Measurements from ENCODE around the gene NEK6. TPM values are rescaled to one million over a fixed set of nuclear protein-coding genes. Genes with fewer than 3 reads are reported as not detected.

NEK6 gene
- total RNA-seq, 2 donors from 2014 or later = 28.7 to 32.6 TPM

- DNase-seq (no peak), ATAC-seq (peak; percentile 25 to 44)
- intact Hi-C loops (cut with DNase I) = no loop called here
Observed at GRCh38 chr9:124271660-124272059, 13.9 kb downstream of the NEK6 start.

GRCh38 chr9:124272118-124272517 lies 14.4 kb downstream of the NEK6 start:
- ATAC-seq = no peak
- intact Hi-C loops (cut with DNase I) = no loop called here

GRCh38 chr9:124272979-124273378 lies 15.2 kb downstream of the NEK6 start:
- intact Hi-C loops (cut with DNase I) = no loop called here
- no peak for ATAC-seq

More at GRCh38 chr9:124272118-124272517, 14.4 kb downstream of the NEK6 start:
- DNase-seq = no peak

GRCh38 chr9:124273427-124274160 lies 15.8 kb downstream of the NEK6 start:
- intact Hi-C loops (cut with DNase I) = no loop called here
- no peak for DNase-seq
- no peak for ATAC-seq

More at GRCh38 chr9:124272979-124273378, 15.2 kb downstream of the NEK6 start:
- no peak for DNase-seq

GRCh38 chr9:124274226-124274625 lies 16.5 kb downstream of the NEK6 start:
- DNase-seq (no peak), ATAC-seq (no peak)
- intact Hi-C loops (cut with DNase I) = no loop called here

GRCh38 chr9:124274738-124275137 lies 17.0 kb downstream of the NEK6 start:
- ATAC-seq (no peak), DNase-seq (no peak)
- intact Hi-C loops (cut with DNase I) = no loop called here

- DNase-seq = no peak
- intact Hi-C loops (cut with DNase I) = no loop called here
- no peak for ATAC-seq
Observed at GRCh38 chr9:124277420-124277819, 19.7 kb downstream of the NEK6 start.

- intact Hi-C loops (cut with DNase I) = no loop called here
- DNase-seq = no peak
- no peak for ATAC-seq
Observed at GRCh38 chr9:124278054-124278540, 20.3 kb downstream of the NEK6 start.

GRCh38 chr9:124279531-124280175 lies 21.9 kb downstream of the NEK6 start:
- DNase-seq (no peak), ATAC-seq (no peak)
- intact Hi-C loops (cut with DNase I) = no loop called here

- peak; percentile 78 for DNase-seq
- intact Hi-C loops (cut with DNase I) = no loop called here
- ATAC-seq = peak; percentile 46 to 60
Observed at GRCh38 chr9:124280176-124280691, 22.5 kb downstream of the NEK6 start.

- intact Hi-C loops (cut with DNase I) = no loop called here
- ATAC-seq (no peak), DNase-seq (no peak)
Observed at GRCh38 chr9:124281931-124282371, 24.2 kb downstream of the NEK6 start.

GRCh38 chr9:124282442-124283227 lies 24.9 kb downstream of the NEK6 start:
- intact Hi-C loops (cut with DNase I) = no loop called here
- ATAC-seq (peak; percentile 62 to 65), DNase-seq (peak; percentile 88)

GRCh38 chr9:124283228-124283814 lies 25.6 kb downstream of the NEK6 start:
- DNase-seq = no peak
- intact Hi-C loops (cut with DNase I) = no loop called here
- ATAC-seq = peak in 1 of 2 donors; percentile 1

- ATAC-seq = peak in 1 of 2 donors; percentile 13
- intact Hi-C loops (cut with DNase I) = no loop called here
- no peak for DNase-seq
Observed at GRCh38 chr9:124284237-124284831, 26.6 kb downstream of the NEK6 start.

- intact Hi-C loops (cut with DNase I) = no loop called here
- DNase-seq = no peak
Observed at GRCh38 chr9:124284940-124285441, 27.2 kb downstream of the NEK6 start.

GRCh38 chr9:124285490-124285889 lies 27.7 kb downstream of the NEK6 start:
- ATAC-seq (no peak), DNase-seq (no peak)
- intact Hi-C loops (cut with DNase I) = no loop called here

More at GRCh38 chr9:124284940-124285441, 27.2 kb downstream of the NEK6 start:
- ATAC-seq = peak; percentile 22 to 28

GRCh38 chr9:124285903-124286291 lies 28.1 kb downstream of the NEK6 start:
- DNase-seq = peak; percentile 80
- ATAC-seq = peak; percentile 21 to 34
- intact Hi-C loops (cut with DNase I) = no loop called here

- no peak for DNase-seq
- intact Hi-C loops (cut with DNase I) = no loop called here
- no peak for ATAC-seq
Observed at GRCh38 chr9:124286292-124286931, 28.7 kb downstream of the NEK6 start.

Measured in left cardiac atrium (tissue), 4 donors.